Tibial nerve (tissue), 4 donors: ENCODE results near the gene ZNF586. TPM values are rescaled to one million over a fixed set of nuclear protein-coding genes. Genes with fewer than 3 reads are reported as not detected.

Experiments
- DNase-seq, 2 donors: peaks; one replicate each; pipeline ENCODE4 v3.0.0-alpha.2; 2019; ENCODE audit warnings: low spot score in 2 of 2
- H3K27ac ChIP-seq, 4 donors: fragments of 200-600 bp; sonication (generic) in 3 of 4; one replicate each; pipeline ENCODE4 v1.5.1; 2017 to 2019; ENCODE audit warnings: mild to moderate bottlenecking in 1 of 4
- H3K27me3 ChIP-seq, 2 donors: fragments of 200-600 bp; sonication (generic) in 1 of 2; one replicate each; pipeline versions ENCODE4 v1.5.1 to v1.6.0; 2017 to 2019
- H3K36me3 ChIP-seq, 3 donors: fragments of 200-600 bp; sonication (generic); one replicate each; pipeline ENCODE4 v1.5.1; 2018 to 2019
- H3K4me1 ChIP-seq, 4 donors: fragments of 200-600 bp; sonication (generic) in 3 of 4; one replicate each; pipeline ENCODE4 v1.5.1; 2017 to 2019
- H3K4me3 ChIP-seq, 4 donors: fragments of 200-600 bp; sonication (generic) in 3 of 4; one replicate each; pipeline ENCODE4 v1.5.1; 2017 to 2019; ENCODE audit warnings: mild to moderate bottlenecking in 1 of 4, moderate library complexity in 1 of 4
- H3K9me3 ChIP-seq, 4 donors: fragments of 200-600 bp; sonication (generic) in 3 of 4; one replicate each; pipeline ENCODE4 v1.5.1; 2017 to 2019
- EP300 ChIP-seq, 2 donors: sonication (generic); formaldehyde crosslinking; IDR thresholded peaks; one replicate each; pipeline ENCODE4 v1.6.1; 2017; ENCODE audit warnings: antibody characterized with exemption in 2 of 2, mild to moderate bottlenecking in 1 of 2
- POLR2A ChIP-seq, 2 donors: fragments of 450-650 bp; IDR thresholded peaks; one replicate each; pipeline ENCODE4 v1.6.1; 2017; ENCODE audit warnings: antibody characterized with exemption in 2 of 2, mild to moderate bottlenecking in 2 of 2, moderate library complexity in 2 of 2
- WGBS, 2 donors: methylation state at CpG; one replicate each; pipeline ENCODE4 v1.1.5; 2018; 5-methylcytosine and 5-hydroxymethylcytosine counted together
- total RNA-seq, 4 donors: library from RNA; depleted of rRNA; stranded (reverse); fragments of >200 nt; gene quantifications; one replicate each; pipeline ENCODE4 v1.1.0, GENCODE V29; 2016
- TF ChIP-seq, protein P1 (sequence below), 5 experiments: fragments of 200-600 bp in 3 of 5; fragments of 450-650 bp in 2 of 5; sonication (generic) in 3 of 5; IDR thresholded peaks; one replicate each; pipeline ENCODE4 v1.5.1; 2016 to 2019; ENCODE audit warnings: antibody characterized with exemption in 5 of 5, mild to moderate bottlenecking in 3 of 5, moderate library complexity in 2 of 5

Gene ZNF586
- total RNA-seq, 4 donors from 2014 or later = 7.9 to 18.8 (median 13.4) TPM

DNA sequence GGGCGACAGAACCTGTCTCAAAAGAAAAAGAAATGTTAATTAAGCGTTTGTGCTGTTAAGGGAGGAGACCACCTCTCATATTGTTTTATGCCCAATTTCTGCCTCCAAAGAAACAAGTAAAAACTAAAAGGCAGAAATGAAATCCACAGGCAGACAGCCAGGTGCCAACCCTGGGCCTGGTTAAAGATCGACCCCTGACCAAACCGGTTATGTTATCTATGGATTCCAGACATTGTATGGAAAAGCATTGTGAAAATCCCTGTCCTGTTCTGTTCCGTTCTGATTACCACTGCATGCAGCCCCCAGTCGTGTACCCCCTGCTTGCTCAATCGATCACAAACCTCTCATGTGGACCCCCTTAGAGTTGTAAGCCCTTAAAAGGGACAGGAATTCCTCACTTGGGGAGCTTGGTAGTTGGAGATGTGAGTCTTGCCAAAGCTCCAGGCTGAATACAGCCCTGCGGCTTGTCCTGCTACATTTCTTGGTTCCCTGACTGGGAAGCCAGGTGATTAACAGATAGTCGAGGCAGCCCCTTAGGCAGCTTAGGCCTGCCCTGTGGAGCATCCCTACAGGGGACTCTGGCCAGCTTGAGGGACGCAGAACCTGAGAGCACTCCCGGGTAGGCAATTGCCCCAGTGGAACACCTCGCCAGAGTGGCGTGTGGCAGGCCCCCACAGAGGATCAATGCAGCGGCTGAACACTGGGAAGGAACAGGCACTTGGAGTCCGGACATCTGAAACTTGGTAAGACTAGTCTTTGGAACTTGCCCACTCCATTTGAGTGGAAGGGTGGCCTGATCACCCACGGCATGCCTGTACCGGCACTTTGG lies 46.0 kb downstream of the ZNF586 start:
- TF ChIP-seq POLR2A (IDR thresholded peaks at IDR 0.05) = no peak
- TF ChIP-seq, protein P1, sequence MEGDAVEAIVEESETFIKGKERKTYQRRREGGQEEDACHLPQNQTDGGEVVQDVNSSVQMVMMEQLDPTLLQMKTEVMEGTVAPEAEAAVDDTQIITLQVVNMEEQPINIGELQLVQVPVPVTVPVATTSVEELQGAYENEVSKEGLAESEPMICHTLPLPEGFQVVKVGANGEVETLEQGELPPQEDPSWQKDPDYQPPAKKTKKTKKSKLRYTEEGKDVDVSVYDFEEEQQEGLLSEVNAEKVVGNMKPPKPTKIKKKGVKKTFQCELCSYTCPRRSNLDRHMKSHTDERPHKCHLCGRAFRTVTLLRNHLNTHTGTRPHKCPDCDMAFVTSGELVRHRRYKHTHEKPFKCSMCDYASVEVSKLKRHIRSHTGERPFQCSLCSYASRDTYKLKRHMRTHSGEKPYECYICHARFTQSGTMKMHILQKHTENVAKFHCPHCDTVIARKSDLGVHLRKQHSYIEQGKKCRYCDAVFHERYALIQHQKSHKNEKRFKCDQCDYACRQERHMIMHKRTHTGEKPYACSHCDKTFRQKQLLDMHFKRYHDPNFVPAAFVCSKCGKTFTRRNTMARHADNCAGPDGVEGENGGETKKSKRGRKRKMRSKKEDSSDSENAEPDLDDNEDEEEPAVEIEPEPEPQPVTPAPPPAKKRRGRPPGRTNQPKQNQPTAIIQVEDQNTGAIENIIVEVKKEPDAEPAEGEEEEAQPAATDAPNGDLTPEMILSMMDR (IDR thresholded peaks at IDR 0.05) = no peak
- no peak for TF ChIP-seq EP300 (IDR thresholded peaks at IDR 0.05)
- WGBS, 2 donors = 90 to 92% methylated on average over 17 of the region's 17 CpGs
- Histone ChIP-seq H3K36me3 (peaks cover 0 to 27% (median 0%) of the 10 kb centered on the region in 3 donors), H3K27me3 (no peaks in the 10 kb centered on the region), H3K27ac (peak overlapping the region in 2 of 4 donors; percentile 80 to 82), H3K4me1 (peaks cover 0 to 34% (median 10%) of the 10 kb centered on the region in 4 donors), H3K9me3 (peaks cover 0 to under 1% (median 0%) of the 10 kb centered on the region in 4 donors), H3K4me3 (peak overlapping the region; percentile 62 to 84 (median 72))
- no peak for DNase-seq

DNA sequence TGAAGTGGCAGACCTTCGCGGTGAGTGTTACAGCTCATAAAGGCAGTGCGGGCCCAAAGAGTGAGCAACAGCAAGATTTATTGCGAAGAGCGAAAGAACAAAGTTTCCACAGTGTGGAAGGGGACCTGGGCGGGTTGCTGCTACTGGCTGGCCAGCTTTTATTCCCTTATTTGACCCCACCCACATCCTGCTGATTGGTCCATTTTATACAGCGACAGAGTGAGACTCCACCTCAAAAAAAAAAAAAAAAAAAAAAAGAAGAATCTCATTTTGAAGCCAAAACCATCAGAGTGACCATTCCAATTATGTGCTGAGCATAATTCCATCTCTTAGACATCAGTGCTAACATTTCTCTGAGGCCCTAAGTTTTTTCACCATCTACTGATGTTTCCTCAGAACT lies 47.2 kb downstream of the ZNF586 start:
- Histone ChIP-seq H3K36me3 (peaks cover 0 to 16% (median 0%) of the 10 kb centered on the region in 3 donors), H3K4me1 (peaks cover 0 to 41% (median 14%) of the 10 kb centered on the region in 4 donors), H3K4me3 (no peak overlapping the region), H3K9me3 (no peaks in the 10 kb centered on the region), H3K27me3 (no peaks in the 10 kb centered on the region), H3K27ac (no peak overlapping the region)
- WGBS, 2 donors = 79 to 85% methylated on average over 7 of the region's 7 CpGs
- DNase-seq = no peak
- TF ChIP-seq POLR2A (IDR thresholded peaks at IDR 0.05) = no peak
- TF ChIP-seq, protein P1 (IDR thresholded peaks at IDR 0.05) = no peak

DNA sequence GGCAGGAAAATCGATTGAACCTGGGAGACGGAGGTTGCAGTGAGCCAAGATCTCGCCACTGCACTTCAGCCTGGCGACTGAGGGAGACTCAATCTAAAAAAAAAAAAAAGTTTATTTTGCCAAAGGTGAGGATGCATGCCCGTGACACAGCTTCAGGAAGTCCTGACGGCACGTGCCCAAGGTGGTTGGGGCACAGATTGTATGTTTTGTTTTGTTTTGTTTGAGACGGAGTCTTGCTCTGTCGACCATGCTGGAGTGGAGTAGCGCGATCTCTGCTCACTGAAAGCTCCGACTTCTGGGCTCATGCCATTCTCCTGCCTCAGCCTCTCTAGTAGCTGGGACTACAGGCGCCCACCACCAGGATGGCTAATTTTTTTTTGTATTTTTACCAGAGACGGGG lies 48.5 kb downstream of the ZNF586 start:
- H3K9me3 ChIP-seq = peaks cover 0 to 7% (median 0%) of the 10 kb centered on the region in 4 donors
- TF ChIP-seq EP300 (IDR thresholded peaks at IDR 0.05) = no peak
- TF ChIP-seq POLR2A (IDR thresholded peaks at IDR 0.05) = no peak
- TF ChIP-seq, protein P1 (IDR thresholded peaks at IDR 0.05) = no peak
- H3K27ac ChIP-seq = no peak overlapping the region
- peaks cover 0 to 16% (median 0%) of the 10 kb centered on the region in 3 donors for H3K36me3 ChIP-seq
- WGBS, 2 donors = 94 to 97% methylated on average over 14 of the region's 14 CpGs
- H3K27me3 ChIP-seq = no peaks in the 10 kb centered on the region
- peaks cover 0 to 32% (median 14%) of the 10 kb centered on the region in 4 donors for H3K4me1 ChIP-seq
- no peak for DNase-seq
- H3K4me3 ChIP-seq = no peak overlapping the region

DNA sequence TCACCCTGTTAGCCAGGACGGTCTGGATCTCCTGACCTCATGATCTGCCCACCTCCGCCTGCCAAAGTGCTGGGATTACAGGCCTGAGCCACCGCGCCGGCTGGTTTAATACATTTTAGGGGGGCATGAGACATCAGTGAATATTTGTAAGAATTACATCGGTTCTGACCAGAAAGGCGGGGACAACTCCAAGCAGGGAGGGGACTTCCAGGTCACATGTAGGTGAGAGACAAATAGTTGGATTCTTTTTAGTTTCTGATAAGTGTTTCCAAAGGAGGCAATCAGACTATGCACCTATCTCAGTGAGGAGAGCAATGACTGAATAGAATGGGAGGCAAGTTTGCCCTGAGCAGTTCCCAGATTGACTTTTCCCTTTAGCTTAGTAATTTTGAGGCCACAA lies 48.9 kb downstream of the ZNF586 start:
- H3K4me1 ChIP-seq = peaks cover 0 to 32% (median 14%) of the 10 kb centered on the region in 4 donors
- H3K36me3 ChIP-seq = peaks cover 0 to 19% (median 0%) of the 10 kb centered on the region in 3 donors
- no peak for DNase-seq
- peaks cover 0 to 10% (median 0%) of the 10 kb centered on the region in 4 donors for H3K9me3 ChIP-seq
- TF ChIP-seq POLR2A (IDR thresholded peaks at IDR 0.05) (no peak), EP300 (IDR thresholded peaks at IDR 0.05) (no peak)
- TF ChIP-seq, protein P1 (IDR thresholded peaks at IDR 0.05) = no peak
- H3K27me3 ChIP-seq = no peaks in the 10 kb centered on the region
- H3K4me3 ChIP-seq = no peak overlapping the region
- H3K27ac ChIP-seq = no peak overlapping the region
- WGBS, 2 donors = 88 to 94% methylated on average over 7 of the region's 7 CpGs
